ENCODE results near the gene PIP5KL1. TPM values are rescaled to one million over a fixed set of nuclear protein-coding genes. Genes with fewer than 3 reads are reported as not detected.

Gene PIP5KL1
- total RNA-seq, 1 donor from 2014 or later = 4.9 TPM

DNA sequence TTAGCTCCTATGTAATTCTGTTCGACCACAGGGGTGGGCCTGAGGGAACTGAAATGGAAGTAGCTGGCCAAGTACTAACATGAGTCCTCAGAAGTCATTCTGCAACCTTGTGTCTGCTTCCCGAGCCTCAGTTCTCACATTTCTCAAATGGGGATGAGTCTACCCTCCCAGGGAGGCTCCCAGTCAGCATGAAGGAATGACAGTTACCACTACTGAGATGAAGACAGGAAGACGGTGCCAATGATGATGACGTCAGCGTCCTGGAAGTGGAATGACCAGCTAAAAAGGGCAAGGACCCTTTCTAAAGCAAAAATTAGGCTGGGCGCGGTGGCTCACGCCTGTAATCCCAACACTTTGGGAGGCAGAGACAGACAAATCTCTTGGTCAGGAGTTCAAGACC, 6.8 kb downstream of the PIP5KL1 start:
- Histone ChIP-seq H3K27me3 (ENCODE audit: insufficient read depth, low read length) (no peaks in the 10 kb centered on the region), H3K4me2 (ENCODE audit: low read length) (peak overlapping the region; percentile 59), H3K9me3 (ENCODE audit: insufficient read depth, low read depth, low read length) (no peaks in the 10 kb centered on the region), H3K9ac (ENCODE audit: low read length) (peak overlapping the region; percentile 60), H3K36me3 (ENCODE audit: insufficient read depth, low read length) (no peaks in the 10 kb centered on the region), H4K20me1 (ENCODE audit: insufficient read depth, low read length) (peaks cover 5% of the 10 kb centered on the region), H3K79me2 (ENCODE audit: insufficient read depth, low read length) (no peaks in the 10 kb centered on the region), H3K27ac (ENCODE audit: low read depth, low read length) (peak overlapping the region; percentile 73), H2AFZ (ENCODE audit: low read depth, low read length) (peak overlapping the region; percentile 43), H3K4me1 (ENCODE audit: insufficient read depth, low read length) (peaks cover 39% of the 10 kb centered on the region), H3K4me3 (ENCODE audit: insufficient read depth, low read depth, low read length) (no peak overlapping the region)
- H3K9me3 Mint-ChIP-seq (ENCODE audit: unreplicated experiment) = no peaks in the 10 kb centered on the region
- no peak for TF ChIP-seq CTCF (IDR thresholded peaks at IDR 0.05; ENCODE audit: insufficient read depth, low read depth, low read length)
- TF ChIP-seq EZH2 (IDR thresholded peaks at IDR 0.05; ENCODE audit: insufficient read depth, low read length) = no peak
- H3K4me1 Mint-ChIP-seq (ENCODE audit: low read depth, unreplicated experiment) = peaks cover 13% of the 10 kb centered on the region
- peak; percentile 94 for DNase-seq (ENCODE audit: low read depth)
- peaks cover 21% of the 10 kb centered on the region for H3K27me3 Mint-ChIP-seq (ENCODE audit: low read depth, unreplicated experiment)
- peaks cover 1% of the 10 kb centered on the region for H3K36me3 Mint-ChIP-seq (ENCODE audit: low read depth, unreplicated experiment)
- no peak for FAIRE-seq
- peak overlapping the region; percentile 53 for H3K27ac Mint-ChIP-seq (ENCODE audit: unreplicated experiment)
- no peak overlapping the region for H3K4me3 Mint-ChIP-seq (ENCODE audit: unreplicated experiment)

GRCh38 chr9:127923046-127923445, 7.5 kb downstream of the PIP5KL1 start:
- Mint-ChIP-seq H3K4me1 (ENCODE audit: low read depth, unreplicated experiment) (peaks cover 19% of the 10 kb centered on the region), H3K4me3 (ENCODE audit: unreplicated experiment) (no peak overlapping the region), H3K36me3 (ENCODE audit: low read depth, unreplicated experiment) (peaks cover 1% of the 10 kb centered on the region), H3K9me3 (ENCODE audit: unreplicated experiment) (no peaks in the 10 kb centered on the region), H3K27ac (ENCODE audit: unreplicated experiment) (no peak overlapping the region), H3K27me3 (ENCODE audit: low read depth, unreplicated experiment) (peaks cover 16% of the 10 kb centered on the region)
- no peak for FAIRE-seq
- Histone ChIP-seq H3K27ac (ENCODE audit: low read depth, low read length) (peak overlapping the region; percentile 73), H3K4me1 (ENCODE audit: insufficient read depth, low read length) (peaks cover 44% of the 10 kb centered on the region), H3K36me3 (ENCODE audit: insufficient read depth, low read length) (no peaks in the 10 kb centered on the region), H4K20me1 (ENCODE audit: insufficient read depth, low read length) (no peaks in the 10 kb centered on the region), H3K4me3 (ENCODE audit: insufficient read depth, low read depth, low read length) (no peak overlapping the region), H3K79me2 (ENCODE audit: insufficient read depth, low read length) (no peaks in the 10 kb centered on the region), H3K27me3 (ENCODE audit: insufficient read depth, low read length) (no peaks in the 10 kb centered on the region), H3K9ac (ENCODE audit: low read length) (peak overlapping the region; percentile 60), H2AFZ (ENCODE audit: low read depth, low read length) (no peak overlapping the region), H3K4me2 (ENCODE audit: low read length) (no peak overlapping the region), H3K9me3 (ENCODE audit: insufficient read depth, low read depth, low read length) (no peaks in the 10 kb centered on the region)
- DNase-seq (ENCODE audit: low read depth) = no peak
- TF ChIP-seq CTCF (IDR thresholded peaks at IDR 0.05; ENCODE audit: insufficient read depth, low read depth, low read length) = no peak
- no peak for TF ChIP-seq EZH2 (IDR thresholded peaks at IDR 0.05; ENCODE audit: insufficient read depth, low read length)

- Mint-ChIP-seq H3K27ac (ENCODE audit: unreplicated experiment) (no peak overlapping the region), H3K36me3 (ENCODE audit: low read depth, unreplicated experiment) (peaks cover 1% of the 10 kb centered on the region), H3K27me3 (ENCODE audit: low read depth, unreplicated experiment) (peaks cover 16% of the 10 kb centered on the region), H3K9me3 (ENCODE audit: unreplicated experiment) (no peaks in the 10 kb centered on the region), H3K4me3 (ENCODE audit: unreplicated experiment) (no peak overlapping the region), H3K4me1 (ENCODE audit: low read depth, unreplicated experiment) (peaks cover 19% of the 10 kb centered on the region)
- FAIRE-seq (no peak), DNase-seq (ENCODE audit: low read depth) (no peak)
- Histone ChIP-seq H3K4me3 (ENCODE audit: insufficient read depth, low read depth, low read length) (no peak overlapping the region), H2AFZ (ENCODE audit: low read depth, low read length) (peak overlapping the region; percentile 55), H3K79me2 (ENCODE audit: insufficient read depth, low read length) (no peaks in the 10 kb centered on the region), H3K27me3 (ENCODE audit: insufficient read depth, low read length) (no peaks in the 10 kb centered on the region), H3K27ac (ENCODE audit: low read depth, low read length) (no peak overlapping the region), H3K9ac (ENCODE audit: low read length) (peak overlapping the region; percentile 28), H3K9me3 (ENCODE audit: insufficient read depth, low read depth, low read length) (no peaks in the 10 kb centered on the region), H3K4me1 (ENCODE audit: insufficient read depth, low read length) (peaks cover 44% of the 10 kb centered on the region), H3K36me3 (ENCODE audit: insufficient read depth, low read length) (no peaks in the 10 kb centered on the region), H3K4me2 (ENCODE audit: low read length) (peak overlapping the region; percentile 78), H4K20me1 (ENCODE audit: insufficient read depth, low read length) (no peaks in the 10 kb centered on the region)
- TF ChIP-seq CTCF (IDR thresholded peaks at IDR 0.05; ENCODE audit: insufficient read depth, low read depth, low read length) (peak; percentile 78), EZH2 (IDR thresholded peaks at IDR 0.05; ENCODE audit: insufficient read depth, low read length) (no peak)
These were observed 8.9 kb downstream of the PIP5KL1 start for GRCh38 chr9:127921557-127922120.

All from astrocyte (in vitro differentiated cells and primary cell).